Adrenal gland (tissue), 5 donors: ENCODE measurements around the gene MINK1.

ENCODE experiments used
- CTCF ChIP-seq, 6 experiments: fragments of 450-650 bp in 4 of 6; fragments of 200-600 bp in 2 of 6; sonication (generic) in 1 of 6; IDR thresholded peaks; 1 replicate in 5 of 6; 2 replicates in 1 of 6; pipeline versions ENCODE4 v1.5.1 to v1.8.0; 2016 to 2021; ENCODE audit warnings: antibody characterized with exemption in 6 of 6, mild to moderate bottlenecking in 2 of 6, moderate library complexity in 1 of 6
- POLR2A ChIP-seq, 2 donors: fragments of 450-650 bp; IDR thresholded peaks; one replicate each; pipeline ENCODE4 v1.6.1; 2017; ENCODE audit warnings: antibody characterized with exemption in 2 of 2, mild to moderate bottlenecking in 2 of 2, moderate library complexity in 1 of 2
- donor health status: DM: no; HTN: no; CAD: no.

- no peak for TF ChIP-seq CTCF (IDR thresholded peaks at IDR 0.05)
- TF ChIP-seq POLR2A (IDR thresholded peaks at IDR 0.05): no peak
Observed at GRCh38 chr17:4884489-4884888, 51.3 kb downstream of the MINK1 start.
